Heart left ventricle (tissue), 16 donors: ENCODE data around the gene FAM168A. TPM values are rescaled to one million over a fixed set of nuclear protein-coding genes. Genes with fewer than 3 reads are reported as not detected.

Source experiments
- ATAC-seq, 4 donors: fragments of 200-7000 bp; cut with Tn5 transposase; one replicate each; pipeline ENCODE4 v1.9.1; 2020 to 2022; ENCODE audit warnings: moderate library complexity in 4 of 4, mild to moderate bottlenecking in 3 of 4, moderate number of reproducible peaks in 1 of 4
- DNase-seq, 5 donors: peaks; one replicate each; pipeline ENCODE4 v3.0.0-alpha.2; 2020
- H3K27ac ChIP-seq, 12 donors: fragments of 200-600 bp; sonication (generic) in 4 of 12; one replicate each; pipeline versions ENCODE4 v1.5.0 to v1.8.0; 2016 to 2022; ENCODE audit warnings: mild to moderate bottlenecking in 2 of 12
- H3K27me3 ChIP-seq, 9 donors: fragments of 200-600 bp; sonication (generic) in 2 of 9; one replicate each; pipeline versions ENCODE4 v1.5.1 to v1.8.0; 2016 to 2022; ENCODE audit warnings: mild to moderate bottlenecking in 3 of 9
- H3K36me3 ChIP-seq, 9 donors: fragments of 200-600 bp; sonication (generic) in 2 of 9; one replicate each; pipeline versions ENCODE4 v1.5.0 to v1.8.0; 2018 to 2022; ENCODE audit warnings: mild to moderate bottlenecking in 2 of 9
- H3K4me1 ChIP-seq, 12 donors: fragments of 200-600 bp; sonication (generic) in 4 of 12; one replicate each; pipeline versions ENCODE4 v1.5.0 to v1.8.0; 2016 to 2022; ENCODE audit warnings: mild to moderate bottlenecking in 3 of 12
- H3K4me3 ChIP-seq, 12 donors: fragments of 200-600 bp; sonication (generic) in 4 of 12; one replicate each; pipeline versions ENCODE4 v1.5.0 to v1.8.0; 2017 to 2022; ENCODE audit warnings: mild to moderate bottlenecking in 9 of 12, moderate library complexity in 4 of 12
- H3K9me3 ChIP-seq, 12 donors: fragments of 200-600 bp; sonication (generic) in 4 of 12; one replicate each; pipeline versions ENCODE4 v1.5.0 to v1.8.0; 2016 to 2022; ENCODE audit warnings: mild to moderate bottlenecking in 1 of 12
- CTCF ChIP-seq, 12 donors: fragments of 200-600 bp; sonication (generic) in 4 of 12; IDR thresholded peaks; one replicate each; pipeline versions ENCODE4 v1.5.0 to v1.8.0; 2018 to 2022; ENCODE audit warnings: antibody characterized with exemption in 12 of 12, mild to moderate bottlenecking in 5 of 12
- POLR2A ChIP-seq, 2 donors: fragments of 450-650 bp; IDR thresholded peaks; one replicate each; pipeline ENCODE4 v1.6.1; 2017; ENCODE audit warnings: antibody characterized with exemption in 2 of 2, mild to moderate bottlenecking in 2 of 2, moderate library complexity in 2 of 2
- WGBS, 4 donors: extraction: QIAGEN DNeasy Blood & Tissue Kit in 2 of 4; methylation state at CpG; one replicate each; pipeline versions ENCODE4 v1.1.5 to v1.1.7; 2013 to 2018; 5-methylcytosine and 5-hydroxymethylcytosine counted together
- intact Hi-C, 10 donors: fragments of 100-400 bp; cut with DNase I; formaldehyde crosslinking; loops; one replicate each; pipeline versions ENCODE4 v1.11.1 to v1.14.2; 2022
- polyA plus RNA-seq, 2 donors: library from polyadenylated mRNA; stranded (reverse); fragments of 200-250 nt; gene quantifications; one replicate each; pipeline ENCODE4 v1.2.3, GENCODE V29; 2013
- total RNA-seq, 9 donors: library from RNA; depleted of rRNA in 2 of 9; stranded (reverse); fragments of >200 nt in 2 of 9; fragmentation: NEBNext Ultra II Directional in 3 of 9; extraction: Animal tissue kit (Norgen Biotek cat#: 25700) in 3 of 9; gene quantifications; one replicate each; pipeline versions ENCODE4 v1.1.0 to v1.2.4, GENCODE V29; 2016 to 2023
- donor health status: ischemic (EF 13 %, LVEDD 7.1; RV severe dilation, severe dysfunction).
- donor health status: healthy with polysubstance abuse.
- donor health status: DM: no; HTN: yes; CAD: no.
- donor health status: DM: no; HTN: no; CAD: no.
- donor health status: ischemic (EF 25% LVEDD 6.9; RV normal size, moderate dysfunction).
- donor health status: ischemic (EF 25% LVEDD 5.7; RV mildly dilated, moderate dysfunction).
- donor health status: healthy.
- donor health status: DM: yes; HTN: yes; CAD: no.
- donor health status: ischemic (EF 35%, LVEDD 5.7; RV mildly dilated, moderate dysfunction).
- donor health status: nonischemic (EF 11% LVEDD 7.7; RV severe dilation, severe dysfunction).
- donor health status: DM: yes; HTN: yes; CAD: no.
- donor health status: PGD.
- donor health status: ischemic (EF 29% LVEDD 5.4; RV normal size, mild dysfunction).
- donor health status: nonischemic (EF 23%, LVEDD 6.1; RV moderate dilation, normal function).

FAM168A gene
- total and polyA plus RNA-seq, 11 donors = 9.0 to 39.1 (median 27.8) TPM

GRCh38 chr11:73400293-73400692 is 197.6 kb downstream of the FAM168A start:
- Histone ChIP-seq H3K27me3 (no peaks in the 10 kb centered on the region), H3K4me3 (no peak overlapping the region), H3K4me1 (peaks cover 0 to 34% (median 18%) of the 10 kb centered on the region in 12 donors), H3K9me3 (no peaks in the 10 kb centered on the region), H3K27ac (peak overlapping the region in 5 of 12 donors; percentile 19 to 65 (median 50)), H3K36me3 (peaks cover 0 to 48% (median under 1%) of the 10 kb centered on the region in 9 donors)
- TF ChIP-seq CTCF (IDR thresholded peaks at IDR 0.05) (no peak), POLR2A (IDR thresholded peaks at IDR 0.05) (no peak)
- DNase-seq = no peak
- intact Hi-C loops = loop anchor here in 7 of 10 donors (5.0 to 10.0 kb wide), 4 partner anchors 195 to 262 kb away; partner anchors contain the start of gene FAM168A (in 4 of the 7)
- no peak for ATAC-seq
- WGBS, 4 donors = 95 to 98% (median 96%) methylated on average over 6 of the region's 6 CpGs

- DNase-seq (no peak), ATAC-seq (no peak)
- Histone ChIP-seq H3K9me3 (no peaks in the 10 kb centered on the region), H3K27me3 (no peaks in the 10 kb centered on the region), H3K4me3 (no peak overlapping the region), H3K36me3 (peaks cover 0 to 50% (median 0%) of the 10 kb centered on the region in 9 donors), H3K4me1 (peaks cover 0 to 34% (median 18%) of the 10 kb centered on the region in 12 donors), H3K27ac (peak overlapping the region in 11 of 12 donors; percentile 11 to 70 (median 54))
- WGBS, 4 donors = 86 to 88% (median 87%) methylated on average over 4 of the region's 4 CpGs
- TF ChIP-seq POLR2A (IDR thresholded peaks at IDR 0.05) = no peak
- intact Hi-C loops = loop anchor here in 7 of 10 donors (5.0 to 10.0 kb wide), 5 partner anchors 92 to 263 kb away; partner anchors contain the start of genes FAM168A (in 4 of the 7) and ARHGEF17 (in 1 of the 7)
Observed at GRCh38 chr11:73399636-73400035, 198.3 kb downstream of the FAM168A start.

GRCh38 chr11:73399159-73399590 is 198.7 kb downstream of the FAM168A start:
- Histone ChIP-seq H3K4me3 (no peak overlapping the region), H3K36me3 (peaks cover 0 to 54% (median 0%) of the 10 kb centered on the region in 9 donors), H3K4me1 (peaks cover 0 to 34% (median 18%) of the 10 kb centered on the region in 12 donors), H3K9me3 (no peaks in the 10 kb centered on the region), H3K27ac (peak overlapping the region in 11 of 12 donors; percentile 11 to 70 (median 54)), H3K27me3 (no peaks in the 10 kb centered on the region)
- TF ChIP-seq CTCF (IDR thresholded peaks at IDR 0.05) (no peak), POLR2A (IDR thresholded peaks at IDR 0.05) (no peak)
- intact Hi-C loops = loop anchor here in 1 of 10 donors (5.0 kb wide), 1 partner anchor 92 kb away; the partner anchor contains the start of gene ARHGEF17
- 45 to 67% (median 51%) methylated on average over 4 to 6 of the region's 6 CpGs for WGBS, 4 donors
- DNase-seq = peak in 3 of 5 donors; percentile 51 to 65 (median 64)
- ATAC-seq = peak; percentile 28 to 65 (median 46)

- no peak for ATAC-seq
- Histone ChIP-seq H3K4me3 (no peak overlapping the region), H3K4me1 (peaks cover 0 to 32% (median 14%) of the 10 kb centered on the region in 12 donors), H3K36me3 (peaks cover 0 to 59% (median 0%) of the 10 kb centered on the region in 9 donors), H3K27me3 (no peaks in the 10 kb centered on the region), H3K9me3 (no peaks in the 10 kb centered on the region), H3K27ac (peak overlapping the region in 8 of 12 donors; percentile 23 to 65 (median 46))
- intact Hi-C loops = loop anchor here in 1 of 10 donors (5.0 kb wide), 1 partner anchor 91 kb away; the partner anchor contains the start of gene ARHGEF17
- TF ChIP-seq CTCF (IDR thresholded peaks at IDR 0.05) (no peak), POLR2A (IDR thresholded peaks at IDR 0.05) (no peak)
- DNase-seq = peak in 1 of 5 donors; percentile 7
- 95 to 100% (median 99%) methylated on average over 1 to 2 of the region's 2 CpGs for WGBS, 4 donors
Observed at GRCh38 chr11:73398721-73399120, 199.2 kb downstream of the FAM168A start.
